NT2/D1 (cell line): ENCODE data around the gene RICTOR.

Experiments used
- SUZ12 ChIP-seq: IDR thresholded peaks from 2 replicates; pipeline ENCODE4 v1.6.1; 2011; ENCODE audit not compliant: insufficient read length, insufficient read depth; ENCODE audit errors: extremely low read depth
- YY1 ChIP-seq: IDR thresholded peaks from 2 replicates; pipeline ENCODE4 v1.6.1; 2011; ENCODE audit not compliant: insufficient read length, insufficient read depth
- ZNF274 ChIP-seq: IDR thresholded peaks from 2 replicates; pipeline ENCODE4 v1.6.1; 2011; ENCODE audit warnings: mild to moderate bottlenecking, low read depth, low read length

GRCh38 chr5:38940230-38940858 is 133.9 kb downstream of the RICTOR start:
- TF ChIP-seq ZNF274 (no peak), SUZ12 (no peak), YY1 (no peak)
